ENCODE data around the gene PCARE.

PCARE gene

GRCh38 chr2:29063646-29064345 lies 10.5 kb downstream of the PCARE start:
- TF ChIP-seq CTCF (IDR thresholded peaks at IDR 0.05; ENCODE audit: borderline replicate concordance, insufficient read depth, low read depth, low read length), result no peak
- no peak overlapping the region for H3K4me3 ChIP-seq (ENCODE audit: low read depth, low read length)

GRCh38 chr2:29063056-29063455 lies 11.3 kb downstream of the PCARE start:
- H3K4me3 ChIP-seq (ENCODE audit: low read depth, low read length), result no peak overlapping the region
- no peak for TF ChIP-seq CTCF (IDR thresholded peaks at IDR 0.05; ENCODE audit: borderline replicate concordance, insufficient read depth, low read depth, low read length)

- no peak overlapping the region for H3K4me3 ChIP-seq (ENCODE audit: low read depth, low read length)
- no peak for TF ChIP-seq CTCF (IDR thresholded peaks at IDR 0.05; ENCODE audit: borderline replicate concordance, insufficient read depth, low read depth, low read length)
These were observed 12.0 kb downstream of the PCARE start for GRCh38 chr2:29062371-29062770.

GRCh38 chr2:29061616-29062015 lies 12.7 kb downstream of the PCARE start:
- TF ChIP-seq CTCF (IDR thresholded peaks at IDR 0.05; ENCODE audit: borderline replicate concordance, insufficient read depth, low read depth, low read length), result no peak
- H3K4me3 ChIP-seq (ENCODE audit: low read depth, low read length), result no peak overlapping the region

GRCh38 chr2:29061176-29061575 lies 13.1 kb downstream of the PCARE start:
- H3K4me3 ChIP-seq (ENCODE audit: low read depth, low read length), result no peak overlapping the region
- no peak for TF ChIP-seq CTCF (IDR thresholded peaks at IDR 0.05; ENCODE audit: borderline replicate concordance, insufficient read depth, low read depth, low read length)

GRCh38 chr2:29060441-29060840 lies 13.9 kb downstream of the PCARE start:
- no peak for TF ChIP-seq CTCF (IDR thresholded peaks at IDR 0.05; ENCODE audit: borderline replicate concordance, insufficient read depth, low read depth, low read length)

GRCh38 chr2:29059624-29060023 lies 14.7 kb downstream of the PCARE start:
- TF ChIP-seq CTCF (IDR thresholded peaks at IDR 0.05; ENCODE audit: borderline replicate concordance, insufficient read depth, low read depth, low read length), result no peak

More at GRCh38 chr2:29060441-29060840, 13.9 kb downstream of the PCARE start:
- H3K4me3 ChIP-seq (ENCODE audit: low read depth, low read length), result no peak overlapping the region

More at GRCh38 chr2:29059624-29060023, 14.7 kb downstream of the PCARE start:
- no peak overlapping the region for H3K4me3 ChIP-seq (ENCODE audit: low read depth, low read length)
